Medulla oblongata (tissue), 1 donor: ENCODE measurements around the gene TMED4.
A peak's percentile ranks its signal among the peaks of the same experiment; 100 is the strongest.
"Not testable (repeated sequence)": the region's sequence is repeated elsewhere in the genome, so short reads cannot be mapped to it uniquely, and the experiment has no call there.

Experiments used
- DNase-seq: peaks from one replicate; pipeline ENCODE4 v3.0.0-alpha.2; 2015; ENCODE audit errors: extremely low spot score

TMED4 gene

DNA sequence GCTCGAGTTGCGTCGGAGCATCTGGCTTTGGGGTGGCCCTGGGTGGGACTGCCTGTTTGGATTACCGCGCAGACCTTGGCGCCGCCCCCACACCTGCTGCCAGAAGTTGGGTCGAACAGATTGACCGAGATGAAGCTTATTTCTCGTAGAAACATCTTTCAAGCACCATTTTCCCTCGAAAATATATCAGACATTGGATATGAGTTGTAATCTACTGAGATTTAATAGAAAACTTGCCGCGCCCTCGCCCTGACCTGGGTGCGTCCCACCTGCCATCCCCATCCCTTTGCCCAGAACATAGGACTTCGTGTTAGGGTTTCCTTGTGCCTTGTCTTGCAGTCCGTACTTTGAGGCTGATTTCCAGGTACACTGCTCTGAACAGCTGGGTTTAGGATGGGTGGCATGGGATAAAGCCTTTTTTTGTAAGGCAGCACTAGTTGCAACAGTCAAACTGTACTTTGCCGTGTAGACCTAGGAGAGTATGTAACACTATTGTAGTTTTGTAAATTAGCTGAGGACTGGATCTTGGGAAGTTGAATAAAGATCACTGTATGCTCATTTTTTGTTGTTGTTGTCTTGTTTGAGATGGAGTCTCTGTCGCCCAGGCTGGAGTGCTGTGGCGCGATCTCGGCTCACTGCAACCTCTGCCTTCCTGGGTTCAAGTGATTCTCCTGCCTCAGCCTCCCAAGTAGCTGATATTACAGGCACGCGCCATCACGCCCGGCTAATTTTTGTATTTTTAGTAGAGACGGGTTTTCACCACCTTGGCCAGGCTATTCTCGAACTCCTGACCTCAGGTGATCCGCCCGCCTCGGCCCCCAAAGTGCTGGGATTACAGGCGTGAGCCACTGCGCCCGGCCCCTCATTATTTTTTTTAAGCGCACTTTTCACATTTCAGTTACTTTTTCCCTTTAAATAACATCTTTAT lies 25.4 kb upstream of the TMED4 start:
- peak; percentile 22 for DNase-seq

DNA sequence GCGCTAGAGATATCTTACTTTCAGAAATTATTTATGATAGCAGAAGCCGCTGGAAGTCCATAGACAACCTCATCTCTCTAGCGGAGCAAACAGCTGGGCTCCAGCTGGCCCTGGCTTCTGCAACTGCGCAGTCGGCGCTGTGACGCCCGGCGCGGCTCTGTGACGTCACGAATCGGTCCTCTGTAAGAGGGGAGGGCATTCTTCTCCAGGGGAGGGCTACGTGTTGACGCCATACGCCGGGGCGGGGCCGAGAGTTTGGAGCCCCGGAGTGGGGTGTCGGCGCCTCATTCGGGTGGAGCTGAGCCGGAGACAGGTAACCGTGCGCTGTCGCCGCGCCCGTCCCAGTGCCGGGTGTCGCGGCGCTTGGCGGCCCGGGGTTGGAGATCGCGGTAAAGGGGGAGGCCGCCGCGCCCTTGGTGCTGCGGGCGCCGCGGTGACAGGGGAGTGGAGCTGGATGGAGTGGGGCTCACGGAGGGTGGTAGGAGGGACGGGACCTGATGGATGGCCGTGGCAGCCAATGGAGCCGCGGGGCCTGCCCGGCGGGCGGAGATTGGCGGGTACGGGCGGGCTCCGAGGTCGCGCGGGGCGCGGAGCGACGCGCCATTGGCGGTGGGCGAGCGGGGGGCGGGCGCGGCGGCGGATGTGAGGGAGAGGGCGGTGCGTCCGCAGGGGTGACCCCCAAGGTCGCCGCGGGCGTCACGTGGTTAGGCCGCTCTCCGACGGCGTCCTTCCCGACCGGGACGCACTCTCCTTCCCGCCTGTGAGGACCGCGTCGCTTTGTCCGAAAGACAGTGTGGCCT lies 24.5 kb upstream of the TMED4 start, which contains the start of gene OGDH:
OGDH (plus strand) TSS at position 287 of the 800 bp plus-strand sequence. CDS start 17,717 bp downstream, outside the sequence.
- peak; percentile 99 for DNase-seq

DNA sequence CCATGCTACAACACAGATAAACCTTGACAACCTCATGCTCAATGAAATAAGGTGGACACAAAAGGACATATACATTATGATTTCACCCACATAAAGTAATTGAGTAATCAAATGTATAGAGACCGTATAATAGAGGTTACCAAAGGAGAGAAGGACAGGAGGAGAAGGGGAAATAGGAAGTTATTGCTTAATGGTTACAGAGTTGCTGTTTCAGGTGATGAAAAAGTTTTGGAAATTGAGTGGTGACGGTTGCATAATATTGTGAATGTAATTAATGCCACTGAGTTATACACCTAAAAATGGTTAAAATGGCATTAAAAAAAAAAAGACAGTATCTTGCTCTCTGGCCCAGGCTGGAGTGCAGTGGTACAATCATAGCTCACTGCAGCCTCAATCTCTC lies 22.9 kb upstream of the TMED4 start:
- no peak for DNase-seq

DNA sequence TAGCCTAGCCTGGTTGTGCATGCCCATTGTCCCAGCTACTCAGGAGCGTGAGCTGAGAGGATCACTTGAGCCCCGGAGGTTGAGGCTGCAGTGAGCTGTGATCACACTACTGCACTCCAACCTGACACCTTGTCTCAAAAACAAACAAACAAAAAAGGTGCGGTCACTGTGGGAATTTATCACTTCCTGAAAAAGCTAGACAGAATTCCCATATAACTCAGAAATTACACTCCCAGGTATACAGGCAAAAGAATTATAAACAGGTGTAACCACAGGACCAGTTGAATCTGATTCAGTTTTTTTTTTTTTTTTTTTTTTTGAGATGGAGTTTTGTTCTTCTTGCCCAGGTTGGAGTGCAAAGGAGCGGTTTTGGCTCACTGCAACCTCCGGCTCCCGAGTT lies 21.2 kb upstream of the TMED4 start:
- DNase-seq = no peak

DNA sequence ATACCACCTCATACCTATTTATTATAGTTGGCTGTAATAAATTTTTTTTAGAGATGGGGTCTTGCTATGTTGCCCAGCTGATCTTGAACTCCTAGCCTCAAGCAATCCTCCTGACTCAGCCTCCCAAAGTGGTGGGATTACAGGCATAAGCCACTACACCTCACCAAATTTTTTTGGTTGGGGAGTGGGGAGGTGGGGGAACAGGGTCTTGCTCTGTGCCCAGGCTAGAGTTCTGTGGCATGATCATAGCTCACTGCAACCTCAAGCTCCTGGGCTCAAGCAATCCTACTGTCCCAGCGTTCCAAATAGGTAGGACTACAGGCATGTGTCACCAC lies 20.5 kb upstream of the TMED4 start:
- DNase-seq = no peak

DNA sequence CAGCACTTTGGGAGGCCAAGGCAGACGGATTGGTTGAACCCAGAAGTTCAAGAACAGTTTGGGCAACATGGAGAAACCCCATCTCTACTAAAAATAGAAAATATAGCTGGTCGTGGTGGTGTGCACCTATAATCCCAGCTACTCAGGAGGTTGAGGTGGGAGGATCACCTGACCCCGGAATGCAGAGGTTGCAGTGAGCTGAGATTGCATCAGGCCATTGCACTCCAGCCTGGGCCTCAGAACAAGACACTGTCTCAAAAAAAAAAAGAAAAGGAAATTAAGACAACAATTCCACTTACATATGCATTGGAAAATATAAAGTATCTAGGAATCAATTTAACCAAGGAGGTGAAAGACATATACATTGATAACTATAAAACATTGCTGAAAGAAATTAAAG lies 17.2 kb upstream of the TMED4 start:
- DNase-seq = no peak

DNA sequence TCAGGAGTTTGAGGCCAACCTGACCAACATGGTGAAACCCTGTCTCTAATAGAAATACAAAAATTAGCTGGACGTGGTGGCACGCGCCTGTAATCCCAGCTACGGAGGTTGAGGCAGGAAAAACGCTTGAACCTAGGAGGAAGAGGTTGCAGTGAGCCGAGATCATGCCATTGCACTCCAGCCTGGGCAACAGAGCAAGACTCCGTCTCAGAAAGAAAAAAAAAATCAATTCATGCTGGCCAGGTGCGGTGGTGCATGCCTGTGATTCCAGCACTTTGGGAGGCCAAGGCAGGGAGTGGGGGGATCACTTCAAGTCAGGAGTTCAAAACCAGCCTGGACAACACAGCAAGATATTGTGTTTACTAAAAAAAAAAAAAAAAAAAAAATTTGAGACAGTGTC lies 15.2 kb upstream of the TMED4 start:
- DNase-seq = not testable (repeated sequence)

DNA sequence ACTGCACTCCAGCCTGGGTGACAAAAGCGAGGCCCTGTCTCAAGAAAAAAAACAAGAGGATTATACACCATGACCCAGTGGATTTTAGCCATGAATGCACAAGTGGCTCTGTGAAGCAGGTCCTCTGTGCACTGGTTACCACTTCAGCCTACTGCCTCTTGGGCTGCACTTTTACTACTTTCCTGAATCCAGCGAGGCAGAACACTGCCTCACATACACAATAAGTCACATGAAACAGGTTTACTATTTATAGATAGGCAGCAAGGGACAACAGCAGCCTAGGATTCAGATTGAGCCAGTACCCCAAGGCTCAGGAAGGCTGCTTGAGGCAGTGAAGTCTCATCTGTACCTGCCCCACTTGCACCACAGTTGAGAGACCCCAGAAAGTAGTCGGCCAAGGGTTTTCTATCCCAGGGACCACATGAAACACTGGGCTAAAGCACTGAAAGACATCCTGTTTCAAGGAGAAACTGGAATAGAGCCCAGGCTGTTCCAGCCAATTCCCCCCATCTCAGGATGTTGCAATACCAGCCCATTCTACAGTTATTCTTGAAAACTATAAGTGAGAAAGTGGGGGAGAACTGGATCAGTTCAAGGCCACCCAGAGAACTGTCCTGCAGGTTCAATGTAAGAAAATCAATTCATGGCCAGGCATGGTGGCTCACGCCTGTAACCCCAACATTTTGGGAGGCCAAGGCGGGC lies 14.1 kb upstream of the TMED4 start:
- DNase-seq = no peak

DNA sequence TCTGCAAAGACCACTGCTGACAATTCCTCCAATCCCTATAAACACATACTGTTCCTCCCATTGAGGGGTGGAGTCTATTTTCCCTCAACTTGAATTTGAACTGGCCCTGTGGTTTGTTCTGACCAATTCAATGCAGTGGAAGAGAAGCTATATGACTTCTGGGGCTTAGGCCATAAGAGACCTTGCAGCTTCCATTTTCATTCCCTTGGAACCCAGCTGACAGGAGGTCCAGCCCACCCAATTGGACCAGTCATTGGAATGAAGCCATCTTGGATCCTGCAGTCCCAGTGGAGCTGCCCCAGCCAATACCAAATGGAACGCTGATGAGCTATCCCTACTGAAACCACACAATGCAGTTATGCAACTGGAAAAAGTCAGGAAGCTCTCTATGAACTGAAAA lies 8.9 kb upstream of the TMED4 start:
- DNase-seq = no peak

DNA sequence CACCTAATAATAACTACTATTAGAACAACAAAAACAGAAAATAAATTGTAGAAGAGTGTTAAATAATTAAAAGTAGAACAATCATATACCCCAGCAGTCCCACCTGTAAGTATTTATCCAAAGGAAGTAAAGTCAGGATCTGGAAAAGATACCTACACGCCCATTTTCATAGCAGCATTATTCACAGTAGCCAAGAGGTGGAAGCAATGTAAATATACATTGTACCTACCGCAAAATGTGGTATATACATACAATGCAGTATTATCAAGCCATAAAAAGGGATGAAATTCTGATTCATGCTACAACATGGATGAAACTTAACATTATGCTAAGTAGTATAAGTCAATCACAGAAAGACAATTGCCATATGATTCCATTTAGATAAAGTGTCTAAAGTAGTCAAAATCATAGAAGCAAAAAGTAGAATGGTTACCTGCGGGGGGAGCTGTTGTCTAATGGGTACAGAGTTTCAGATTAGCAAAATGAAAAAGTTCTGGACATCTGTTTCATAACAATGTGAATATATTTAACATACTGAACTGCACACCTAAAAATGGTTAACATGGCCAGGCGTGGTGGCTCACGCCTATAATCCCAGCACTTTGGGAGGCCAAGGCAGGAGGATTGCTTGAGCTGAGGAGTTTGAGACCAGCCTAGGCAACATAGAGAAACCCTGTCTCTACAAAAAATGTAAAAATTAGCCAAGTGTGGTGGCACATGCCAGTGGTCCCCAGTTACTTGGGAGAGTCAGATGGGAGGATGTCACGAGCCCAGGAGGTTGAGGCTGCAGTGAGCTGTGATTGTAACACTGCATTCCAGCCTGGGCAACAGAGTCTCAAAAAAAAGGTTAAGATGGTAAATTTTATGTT lies 6.0 kb upstream of the TMED4 start:
- DNase-seq = peak; percentile 66

DNA sequence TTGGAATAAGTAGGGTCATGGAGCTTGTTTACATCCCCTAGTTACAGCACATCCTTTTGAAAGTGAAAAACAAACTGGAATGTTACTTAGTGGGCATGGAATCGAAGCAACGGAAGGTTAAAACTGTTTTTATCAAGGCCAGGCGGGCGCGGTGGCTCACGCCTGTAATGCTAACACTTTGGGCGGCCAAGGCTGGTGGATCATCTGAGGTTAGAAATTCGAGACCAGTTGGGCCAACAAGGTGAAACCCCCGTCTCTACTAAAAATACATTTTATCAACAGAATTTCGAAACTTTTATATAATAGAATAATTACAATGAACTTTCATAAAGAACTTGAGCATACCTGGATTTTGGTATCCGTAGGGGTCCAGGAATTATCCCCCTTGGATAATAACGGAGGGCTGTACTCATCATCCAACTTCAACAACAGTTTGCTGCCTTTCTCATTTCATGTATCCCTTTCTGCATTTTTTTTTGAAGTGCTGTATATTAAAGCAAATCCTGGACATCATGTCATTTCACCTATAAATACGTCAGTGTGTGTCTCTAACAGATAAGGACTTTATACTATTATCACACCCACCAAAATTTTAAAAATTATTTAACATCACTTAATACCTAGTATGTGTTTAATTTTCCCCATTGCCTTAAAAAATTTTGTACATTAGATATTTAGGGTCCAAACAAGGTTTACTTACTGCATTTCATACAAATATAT lies 1.3 kb upstream of the TMED4 start:
- DNase-seq = no peak

DNA sequence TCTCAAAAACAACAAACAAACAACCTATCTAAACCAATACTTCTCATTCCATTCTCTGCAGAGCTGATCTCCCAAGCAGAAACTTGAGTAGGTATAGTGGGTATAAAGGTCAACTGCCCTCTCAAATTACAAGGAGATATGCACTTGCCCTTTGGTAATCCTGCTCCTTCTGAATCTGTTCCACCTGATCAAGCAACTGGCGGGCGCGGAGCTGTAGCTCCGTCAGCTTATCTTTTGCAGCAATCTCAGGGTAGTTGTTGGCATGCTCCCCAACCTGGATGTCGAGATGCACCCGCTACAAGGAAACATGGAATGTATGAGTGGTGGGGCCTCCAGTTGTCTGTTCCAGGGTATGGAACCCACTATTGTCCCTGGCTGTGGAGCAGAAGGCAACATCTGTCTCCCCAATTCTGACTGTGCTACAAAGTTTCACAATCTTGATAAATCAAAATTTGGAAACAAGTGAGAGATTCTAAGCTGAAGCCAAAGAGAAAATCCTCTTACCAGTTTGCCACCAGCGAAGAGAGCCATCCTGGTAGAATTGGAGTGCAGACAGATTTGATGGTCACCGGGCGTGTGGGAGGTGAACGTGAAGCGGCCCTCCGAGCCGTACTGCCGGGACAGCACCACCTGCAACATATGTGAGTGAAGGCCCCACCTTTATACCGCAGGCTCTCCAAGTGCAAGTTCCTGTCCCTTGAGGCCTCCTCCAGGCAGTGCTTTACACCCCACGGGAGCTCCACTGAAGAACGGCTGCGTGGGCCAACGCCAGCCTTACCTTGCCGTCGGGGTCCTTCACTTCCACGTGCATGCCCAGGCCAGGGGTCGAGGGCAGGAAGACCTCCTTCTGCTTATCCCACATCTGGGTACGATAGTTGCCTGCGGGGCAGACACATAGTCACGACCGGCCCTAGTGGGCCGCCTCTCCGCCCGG lies 819 bp downstream of the TMED4 start:
- no peak for DNase-seq

DNA sequence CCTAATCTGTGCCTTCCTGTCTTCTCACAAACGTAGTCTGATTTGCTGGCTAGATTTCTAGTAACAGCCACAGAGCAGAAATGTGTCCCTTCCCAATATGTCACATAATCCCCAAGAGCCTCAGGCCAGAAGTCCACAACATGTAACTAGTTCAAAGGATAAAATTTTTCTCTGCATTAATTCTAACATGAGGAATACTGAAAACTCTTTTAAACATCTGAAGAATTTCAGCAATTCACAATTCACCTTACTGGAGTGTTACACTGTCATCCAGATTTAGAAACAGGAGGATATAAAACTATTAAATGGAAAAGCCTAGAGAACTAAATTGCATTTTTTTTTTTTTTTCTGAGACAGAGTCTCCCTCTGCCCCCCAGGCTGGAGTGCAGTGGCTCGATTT lies 5.8 kb downstream of the TMED4 start:
- no peak for DNase-seq

DNA sequence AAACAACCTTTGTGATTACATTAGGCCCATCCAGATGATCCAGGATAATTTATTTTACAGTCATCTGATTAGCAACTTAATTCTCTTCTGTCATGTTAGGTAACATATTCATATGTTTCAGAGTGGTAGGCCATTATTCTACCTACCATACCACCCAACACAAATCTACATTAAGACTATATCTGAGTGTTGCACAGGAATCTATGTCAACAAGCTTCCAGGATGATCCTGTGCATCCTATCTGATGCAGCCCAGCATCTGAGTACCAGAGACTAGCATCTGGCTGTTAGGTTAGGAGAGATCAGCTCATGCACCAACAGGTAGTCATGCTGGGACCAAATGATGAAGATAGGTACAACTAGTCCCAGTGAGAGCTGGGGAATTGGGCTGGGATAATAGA lies 7.0 kb downstream of the TMED4 start:
- DNase-seq = no peak

DNA sequence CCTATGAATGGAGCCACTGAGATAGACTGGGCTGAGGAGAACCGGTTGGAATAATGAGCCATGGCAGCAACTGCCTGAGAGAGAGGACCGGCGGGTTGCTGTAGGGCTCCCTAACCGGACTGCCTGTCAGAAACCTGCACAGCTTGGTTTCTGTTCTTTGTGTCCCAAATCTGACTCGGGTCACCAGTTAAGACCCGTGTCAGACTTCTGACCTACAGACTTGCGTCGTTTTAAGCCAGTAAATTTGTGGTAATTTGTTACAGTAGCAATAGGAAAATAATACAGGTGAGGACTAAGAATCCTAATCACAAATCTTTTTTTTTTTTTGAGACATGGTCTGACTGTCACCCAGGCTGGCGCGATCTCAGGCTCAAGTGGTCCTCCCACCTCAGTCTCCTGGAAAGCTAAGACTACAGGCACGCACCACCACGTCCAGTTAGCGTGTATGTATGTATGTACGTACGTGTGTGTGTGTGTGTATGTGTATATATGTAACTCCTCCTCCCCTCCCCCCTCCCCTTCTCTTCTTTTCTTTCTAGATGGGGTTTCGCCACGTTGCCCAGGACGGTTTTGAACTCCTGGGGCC lies 7.7 kb downstream of the TMED4 start:
- no peak for DNase-seq

DNA sequence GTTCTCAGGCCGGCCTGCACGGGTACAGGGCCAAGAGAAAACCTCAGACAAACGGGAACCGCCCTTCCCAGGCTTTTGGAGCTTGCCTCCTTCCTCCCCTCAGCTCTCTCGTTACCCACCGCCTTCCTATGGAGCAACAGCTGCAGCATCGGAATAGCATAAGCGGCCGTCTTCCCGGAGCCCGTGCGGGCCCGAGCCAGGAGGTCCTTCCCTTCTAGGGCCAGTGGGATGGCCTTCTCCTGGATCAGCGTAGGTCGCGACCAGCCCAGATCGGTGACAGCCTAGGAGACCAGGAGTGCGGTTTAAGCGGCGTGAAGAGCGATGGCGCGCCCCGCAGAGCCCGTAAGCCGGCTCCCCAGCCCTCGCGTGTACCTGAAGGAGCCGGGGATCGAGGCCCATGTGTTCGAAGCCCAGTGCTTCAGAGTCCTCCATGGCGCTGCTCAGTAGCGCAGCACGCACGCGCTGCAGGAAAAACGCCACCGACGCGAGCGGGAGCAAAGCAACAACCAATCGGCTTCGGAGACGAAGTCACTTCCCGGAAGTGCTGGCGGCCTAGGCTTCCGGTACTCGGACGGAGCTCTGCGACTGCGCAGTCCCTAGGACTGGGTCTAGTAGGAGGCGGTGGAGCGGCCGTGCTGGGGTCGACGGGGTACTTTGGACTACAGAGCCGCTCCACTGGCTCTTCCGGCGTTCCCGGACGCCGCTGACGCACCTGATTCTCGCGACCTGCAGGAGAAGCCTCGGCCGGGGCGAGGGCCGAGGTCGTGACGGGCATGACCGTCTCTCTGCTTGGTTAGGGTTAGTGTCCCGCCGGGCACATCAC lies 8.4 kb downstream of the TMED4 start, which contains the start of gene DDX56:
DDX56 (minus strand) TSS at position 445 of the 823 bp plus-strand sequence; CDS start at position 432, 13 bp downstream.
- peak; percentile 97 for DNase-seq

DNA sequence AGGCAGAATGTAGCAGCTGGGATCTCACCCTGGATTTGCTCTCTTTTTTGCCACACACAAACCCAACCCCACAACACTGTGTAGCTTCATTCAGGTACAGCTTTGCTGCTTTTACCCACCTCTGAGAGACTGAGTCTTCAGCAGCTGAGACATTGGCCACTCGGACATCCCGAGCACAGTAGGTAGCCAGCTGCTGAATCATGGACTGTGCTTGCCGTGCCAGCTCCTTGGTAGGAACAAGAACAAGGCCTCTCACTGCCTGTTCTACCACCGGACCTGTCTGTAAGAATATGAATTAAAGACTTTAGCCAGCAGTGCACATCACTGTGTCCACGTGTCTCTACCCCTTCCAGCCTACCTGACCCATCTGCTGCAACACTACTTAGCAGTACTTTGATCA lies 9.3 kb downstream of the TMED4 start:
- DNase-seq = no peak

DNA sequence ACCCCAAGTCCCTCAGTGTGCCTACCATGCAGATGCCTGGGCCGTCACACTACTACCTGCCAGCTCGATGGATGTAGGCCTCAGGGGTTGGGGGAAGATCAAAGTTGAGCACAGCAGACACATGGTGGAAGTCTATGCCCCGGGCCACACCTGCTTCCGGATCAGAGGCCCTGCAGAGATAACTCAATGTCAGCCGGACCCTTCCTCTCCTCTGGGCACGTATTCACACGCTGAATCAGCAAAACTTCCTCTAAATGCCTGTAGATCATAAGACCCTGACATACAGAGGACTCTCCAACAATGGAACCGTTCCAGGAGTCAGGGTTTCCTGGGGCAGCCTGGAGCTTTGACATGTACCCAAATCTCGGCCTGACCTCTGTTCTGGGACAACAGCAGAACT lies 12.1 kb downstream of the TMED4 start:
- DNase-seq = no peak
